Fibroblast of peridontal ligament (primary cell): ENCODE measurements around the gene PLXNA2.

Source experiments
- DNase-seq: peaks from one replicate; pipeline ENCODE4 v3.0.0-alpha.2; 2010; ENCODE audit errors: extremely low read depth

Gene PLXNA2, protein sequence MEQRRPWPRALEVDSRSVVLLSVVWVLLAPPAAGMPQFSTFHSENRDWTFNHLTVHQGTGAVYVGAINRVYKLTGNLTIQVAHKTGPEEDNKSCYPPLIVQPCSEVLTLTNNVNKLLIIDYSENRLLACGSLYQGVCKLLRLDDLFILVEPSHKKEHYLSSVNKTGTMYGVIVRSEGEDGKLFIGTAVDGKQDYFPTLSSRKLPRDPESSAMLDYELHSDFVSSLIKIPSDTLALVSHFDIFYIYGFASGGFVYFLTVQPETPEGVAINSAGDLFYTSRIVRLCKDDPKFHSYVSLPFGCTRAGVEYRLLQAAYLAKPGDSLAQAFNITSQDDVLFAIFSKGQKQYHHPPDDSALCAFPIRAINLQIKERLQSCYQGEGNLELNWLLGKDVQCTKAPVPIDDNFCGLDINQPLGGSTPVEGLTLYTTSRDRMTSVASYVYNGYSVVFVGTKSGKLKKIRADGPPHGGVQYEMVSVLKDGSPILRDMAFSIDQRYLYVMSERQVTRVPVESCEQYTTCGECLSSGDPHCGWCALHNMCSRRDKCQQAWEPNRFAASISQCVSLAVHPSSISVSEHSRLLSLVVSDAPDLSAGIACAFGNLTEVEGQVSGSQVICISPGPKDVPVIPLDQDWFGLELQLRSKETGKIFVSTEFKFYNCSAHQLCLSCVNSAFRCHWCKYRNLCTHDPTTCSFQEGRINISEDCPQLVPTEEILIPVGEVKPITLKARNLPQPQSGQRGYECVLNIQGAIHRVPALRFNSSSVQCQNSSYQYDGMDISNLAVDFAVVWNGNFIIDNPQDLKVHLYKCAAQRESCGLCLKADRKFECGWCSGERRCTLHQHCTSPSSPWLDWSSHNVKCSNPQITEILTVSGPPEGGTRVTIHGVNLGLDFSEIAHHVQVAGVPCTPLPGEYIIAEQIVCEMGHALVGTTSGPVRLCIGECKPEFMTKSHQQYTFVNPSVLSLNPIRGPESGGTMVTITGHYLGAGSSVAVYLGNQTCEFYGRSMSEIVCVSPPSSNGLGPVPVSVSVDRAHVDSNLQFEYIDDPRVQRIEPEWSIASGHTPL (N-terminal part only)

GRCh38 chr1:208243967-208244916, at the start of gene PLXNA2:
Gene PLXNA2, minus strand, starts transcription at chr1:208244384. Its CDS starts 26,462 bp downstream, at chr1:208217922.
- peak; percentile 43 for DNase-seq

- DNase-seq: no peak
Observed at GRCh38 chr1:208292908-208293307, 48.7 kb upstream of the PLXNA2 start.

GRCh38 chr1:208291923-208292711, 47.9 kb upstream of the PLXNA2 start:
- no peak for DNase-seq

DNA sequence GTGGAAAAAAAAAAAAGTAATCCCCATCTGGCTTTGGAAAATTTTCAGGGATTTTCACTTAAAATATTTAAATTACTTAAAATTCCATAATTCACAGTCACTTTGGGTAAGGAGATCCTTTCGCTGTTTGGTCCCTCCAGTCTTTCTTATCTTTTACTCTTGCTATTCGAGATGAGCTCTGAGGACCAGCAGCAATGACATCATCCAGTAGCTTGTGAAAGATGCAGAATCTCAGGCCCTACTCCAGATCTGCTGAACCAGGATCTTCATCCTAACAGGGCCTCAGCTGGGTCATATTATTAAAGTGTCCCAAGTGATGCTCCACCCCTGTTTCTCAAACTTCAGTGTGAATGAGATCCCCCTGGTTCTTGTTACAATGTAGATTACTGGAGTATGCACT, 46.9 kb upstream of the PLXNA2 start:
- no peak for DNase-seq

GRCh38 chr1:208289716-208290115, 45.5 kb upstream of the PLXNA2 start:
- no peak for DNase-seq

- no peak for DNase-seq
Observed at GRCh38 chr1:208288495-208288894, 44.3 kb upstream of the PLXNA2 start.

DNA sequence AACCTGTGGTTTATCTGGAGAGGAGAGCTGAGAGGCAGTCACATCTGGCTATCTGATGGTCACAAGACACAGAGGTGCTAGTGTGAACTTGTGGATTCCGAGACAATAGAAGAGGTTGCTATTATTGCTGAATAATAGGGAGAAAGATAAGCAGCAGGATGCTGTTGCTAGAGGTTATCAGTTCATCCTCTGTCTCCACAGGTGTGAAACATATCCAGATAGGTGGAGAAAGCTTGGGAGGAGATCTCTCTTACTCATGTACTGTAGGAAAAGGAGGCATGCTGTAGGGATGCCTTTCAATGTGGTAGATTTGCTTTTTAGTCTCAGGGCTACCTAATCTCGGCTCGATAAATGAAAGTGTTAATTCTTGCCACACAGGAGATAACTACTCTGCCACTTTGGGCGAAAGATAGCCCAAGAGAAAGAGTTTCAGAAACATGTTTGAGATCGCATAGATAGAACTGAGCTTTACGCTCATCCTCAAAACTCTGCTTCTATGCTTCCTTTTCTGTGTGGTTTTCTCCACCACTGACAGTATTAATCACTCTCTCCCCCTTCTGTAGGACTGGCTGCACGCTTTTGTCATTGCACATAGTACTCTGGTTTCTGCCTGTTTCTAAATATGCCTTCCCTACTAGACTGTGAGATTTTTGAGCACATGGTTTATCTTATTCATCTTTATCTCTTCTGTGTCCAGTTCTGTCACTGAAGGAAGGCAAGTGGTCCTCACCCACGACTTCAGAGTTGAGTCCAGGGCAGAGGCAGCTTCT, 36.7 kb upstream of the PLXNA2 start:
- no peak for DNase-seq

GRCh38 chr1:208279826-208280588, 35.8 kb upstream of the PLXNA2 start:
- no peak for DNase-seq

- DNase-seq: no peak
Observed at GRCh38 chr1:208278638-208279037, 34.5 kb upstream of the PLXNA2 start.

DNA sequence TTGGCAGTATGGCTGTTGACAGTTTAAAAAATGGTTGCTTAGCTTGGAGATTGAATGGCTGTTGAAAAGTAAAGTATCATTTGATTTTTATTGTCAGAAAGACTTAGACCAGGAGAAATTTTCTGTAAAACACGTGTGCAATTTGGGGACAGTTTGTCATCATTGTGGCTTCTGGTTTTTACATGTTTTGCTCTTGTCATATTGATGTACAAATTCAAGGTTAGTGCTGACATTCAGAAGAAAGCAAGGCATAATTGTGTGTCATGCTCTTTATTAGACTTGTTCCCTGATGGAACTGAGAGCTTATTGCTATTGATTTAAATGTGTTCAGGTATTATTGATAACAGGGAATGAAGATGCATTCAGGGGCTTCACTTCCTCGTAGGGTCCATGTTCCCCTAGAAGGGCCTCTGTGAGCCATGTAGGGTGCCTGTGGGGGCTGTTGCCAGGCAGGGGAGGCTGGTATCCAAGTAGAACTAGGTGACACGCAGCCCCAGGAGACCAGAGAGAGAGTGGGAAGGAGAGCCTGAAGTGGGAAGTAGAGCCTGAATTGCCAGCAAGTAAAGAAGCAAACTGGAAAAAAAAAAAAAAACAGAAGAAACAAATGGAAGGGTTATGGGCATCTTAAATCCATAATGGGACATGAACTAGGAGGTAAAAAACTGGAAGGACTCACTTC, 32.7 kb upstream of the PLXNA2 start:
- DNase-seq: no peak

DNA sequence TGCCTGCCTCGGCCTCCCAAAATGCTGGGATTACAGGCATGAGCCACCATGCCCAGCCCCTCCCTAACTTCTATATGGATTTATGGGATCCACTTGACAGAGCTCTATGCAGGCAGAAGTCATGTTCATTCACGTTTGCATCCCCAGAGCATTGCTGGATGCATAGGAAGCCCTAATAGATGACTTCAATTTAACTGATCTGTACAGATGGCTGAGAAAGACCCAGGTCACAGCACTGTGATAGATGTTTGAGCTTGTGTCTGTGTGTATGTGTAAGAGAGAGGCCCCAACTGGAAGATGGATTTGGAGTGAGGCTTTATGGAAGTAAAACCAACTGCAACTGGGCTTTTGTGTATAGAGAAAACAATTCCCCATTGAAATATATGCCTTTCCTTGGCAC, 30.9 kb upstream of the PLXNA2 start:
- no peak for DNase-seq

GRCh38 chr1:208273386-208274017, 29.3 kb upstream of the PLXNA2 start:
- no peak for DNase-seq

DNA sequence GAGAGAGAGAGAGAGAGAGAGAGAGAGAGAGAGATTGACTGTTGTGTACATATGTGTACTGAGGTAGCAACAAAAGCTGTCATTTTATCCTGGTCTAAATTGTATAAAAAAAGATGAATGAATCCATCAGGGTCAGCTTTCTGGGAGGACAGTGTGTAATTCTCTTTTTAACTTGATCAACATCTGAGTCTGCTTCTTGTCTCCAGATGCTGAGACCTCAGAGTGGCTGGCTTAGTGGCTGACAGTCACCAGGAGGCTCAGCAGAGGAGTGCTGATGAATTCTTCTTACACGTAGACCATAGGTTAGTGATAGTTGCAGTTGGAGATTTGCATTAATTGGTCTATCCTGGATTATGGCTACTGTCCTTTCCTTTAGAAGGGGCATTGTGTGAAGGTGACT, 28.5 kb upstream of the PLXNA2 start:
- no peak for DNase-seq

DNA sequence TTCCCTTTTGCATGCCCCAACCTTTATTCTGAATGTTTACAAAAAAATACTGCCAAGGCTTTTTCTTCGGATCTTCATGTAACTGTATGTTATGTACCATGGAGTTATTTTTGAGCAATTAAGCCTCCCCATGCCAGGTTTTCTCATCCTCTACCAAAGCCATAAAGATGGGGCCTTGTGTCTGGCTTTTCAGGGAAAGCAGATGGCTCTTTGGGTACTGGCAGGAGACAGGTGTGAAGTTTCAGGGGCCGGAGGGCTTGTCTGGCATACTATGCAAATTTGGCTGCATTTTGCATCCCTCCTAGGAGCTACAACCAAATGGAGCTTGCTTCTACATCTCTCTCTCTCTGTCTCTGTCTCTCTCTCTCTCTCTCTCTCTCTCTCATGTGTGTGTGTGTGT, 28.1 kb upstream of the PLXNA2 start:
- DNase-seq: no peak

GRCh38 chr1:208271236-208271635, 27.1 kb upstream of the PLXNA2 start:
- DNase-seq: no peak

DNA sequence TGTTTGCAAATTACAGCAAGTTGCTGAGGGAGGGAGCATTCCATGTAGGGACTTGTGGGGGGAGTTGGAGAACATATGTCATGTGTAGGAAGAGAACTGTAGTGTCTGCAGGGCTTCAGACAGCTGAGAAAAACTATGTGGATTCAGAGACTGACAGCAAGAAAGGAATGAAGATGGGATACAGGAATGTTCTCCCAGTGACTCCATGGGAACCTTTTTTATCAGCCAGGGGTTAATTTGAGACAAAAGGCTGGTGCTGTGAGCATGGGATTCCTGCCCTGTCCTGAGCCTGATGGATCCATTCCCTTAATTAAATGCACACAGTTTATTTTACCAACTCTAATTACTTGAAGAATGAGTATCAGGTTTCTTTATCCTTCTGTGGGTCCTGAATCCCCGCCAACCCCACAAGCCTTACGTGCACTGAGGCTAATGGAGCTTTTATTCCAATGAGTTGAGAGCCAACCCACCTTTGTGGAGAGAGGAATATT, 26.5 kb upstream of the PLXNA2 start:
- peak; percentile 15 for DNase-seq

DNA sequence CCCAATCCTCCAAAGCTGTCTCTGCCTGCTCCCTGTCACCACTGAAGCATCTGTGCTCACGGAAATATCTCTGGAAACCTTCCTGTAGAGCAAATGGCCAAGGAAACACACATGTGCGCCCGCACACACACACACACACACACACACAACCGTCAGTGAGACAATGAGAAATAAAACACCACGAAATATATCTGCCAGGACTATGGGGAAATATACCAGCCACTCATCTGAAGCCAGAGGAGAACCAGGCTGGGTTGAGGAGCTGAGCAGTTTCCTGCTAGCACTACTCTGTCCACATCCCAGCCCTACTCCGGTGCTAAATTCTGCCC, 25.1 kb upstream of the PLXNA2 start:
- DNase-seq: no peak
